GM06990 (cell line): ENCODE data around the gene SLC17A3.

ENCODE experiments used
- DNase-seq: peaks from one replicate; pipeline ENCODE4 v3.0.0-alpha.2; 2011; ENCODE audit not compliant: insufficient read length; ENCODE audit errors: extremely low read depth
- H3K27me3 ChIP-seq: replicated peaks from 2 replicates; pipeline ENCODE4 v1.6.0; 2011; ENCODE audit warnings: low read length; ENCODE audit not compliant: control insufficient read depth, insufficient read depth
- H3K36me3 ChIP-seq: 2 replicates; pipeline ENCODE4 v1.5.1; 2011; ENCODE audit warnings: low read length; ENCODE audit not compliant: control insufficient read depth, insufficient read depth
- H3K4me3 ChIP-seq: replicated peaks from 2 replicates; pipeline ENCODE4 v1.5.1; 2011; ENCODE audit warnings: low read depth, mild to moderate bottlenecking, control low read depth, low read length
- CTCF ChIP-seq: IDR thresholded peaks from 2 replicates; pipeline ENCODE4 v1.5.1; 2011; ENCODE audit warnings: low read length, control low read depth, mild to moderate bottlenecking, inconsistent platforms; ENCODE audit not compliant: insufficient read depth, poor library complexity, severe bottlenecking

SLC17A3 gene

GRCh38 chr6:25835442-25836283, 38.4 kb downstream of the SLC17A3 start:
- no peaks in the 10 kb centered on the region for H3K36me3 ChIP-seq
- no peaks in the 10 kb centered on the region for H3K27me3 ChIP-seq
- no peak overlapping the region for H3K4me3 ChIP-seq
- DNase-seq: no peak
- TF ChIP-seq CTCF: no peak

DNA sequence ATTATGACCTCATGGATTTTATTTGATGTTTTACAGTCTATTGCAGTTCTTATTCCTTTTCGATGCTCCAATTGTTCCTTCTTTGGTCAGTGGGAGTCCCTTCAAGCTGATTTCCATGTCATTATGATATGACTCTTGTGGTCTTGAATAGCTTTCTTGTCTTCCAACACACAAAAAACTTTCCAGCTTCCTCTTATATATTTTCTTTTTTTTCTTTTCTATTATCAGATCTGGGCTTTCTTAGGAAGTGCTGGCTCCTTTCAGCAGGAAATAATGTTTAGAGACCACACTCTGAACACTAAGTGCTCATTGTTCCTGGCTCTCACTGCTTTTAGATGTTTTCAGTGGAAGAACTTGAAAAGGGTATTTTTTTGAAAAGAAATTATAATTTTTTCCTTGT, 39.1 kb downstream of the SLC17A3 start:
- no peaks in the 10 kb centered on the region for H3K27me3 ChIP-seq
- H3K36me3 ChIP-seq: no peaks in the 10 kb centered on the region
- DNase-seq: no peak
- no peak for TF ChIP-seq CTCF
- no peak overlapping the region for H3K4me3 ChIP-seq

- no peak for DNase-seq
- no peak for TF ChIP-seq CTCF
- Histone ChIP-seq H3K27me3 (no peaks in the 10 kb centered on the region), H3K36me3 (no peaks in the 10 kb centered on the region), H3K4me3 (no peak overlapping the region)
Measured at GRCh38 chr6:25833136-25833535, 40.9 kb downstream of the SLC17A3 start.

DNA sequence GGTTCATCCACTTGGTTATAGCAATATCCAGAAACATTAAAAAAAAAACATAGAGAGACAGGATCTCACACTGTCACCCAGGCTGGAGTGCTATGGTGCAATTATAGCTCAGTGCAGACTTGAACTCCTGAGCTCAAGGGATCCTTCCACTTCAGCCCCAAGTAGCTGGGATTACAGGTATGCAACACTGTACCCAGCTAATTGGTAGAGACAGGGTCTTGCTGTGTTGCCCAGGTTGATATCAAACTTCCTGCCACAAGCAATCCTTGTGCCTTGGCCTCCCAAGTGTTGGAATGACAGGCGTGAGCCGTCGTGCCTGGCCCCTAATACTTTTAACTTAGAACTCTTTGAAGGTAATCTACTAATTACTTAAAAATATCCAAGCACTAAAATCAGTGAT, 41.4 kb downstream of the SLC17A3 start:
- TF ChIP-seq CTCF: no peak
- DNase-seq: no peak
- H3K27me3 ChIP-seq: no peaks in the 10 kb centered on the region
- H3K4me3 ChIP-seq: no peak overlapping the region
- H3K36me3 ChIP-seq: no peaks in the 10 kb centered on the region

- DNase-seq: no peak
- TF ChIP-seq CTCF: no peak
Measured at GRCh38 chr6:25832307-25832662, 41.8 kb downstream of the SLC17A3 start.

More at GRCh38 chr6:25832307-25832662, 41.8 kb downstream of the SLC17A3 start:
- H3K4me3 ChIP-seq: no peak overlapping the region
- no peaks in the 10 kb centered on the region for H3K36me3 ChIP-seq
- H3K27me3 ChIP-seq: no peaks in the 10 kb centered on the region
